ENCODE measurements around the gene LCE3B. TPM values are rescaled to one million over a fixed set of nuclear protein-coding genes. Genes with fewer than 3 reads are reported as not detected.

LCE3B gene
- polyA plus RNA-seq, 2 donors: not detected

- Histone ChIP-seq H3K9me3 (ENCODE audit: control insufficient read depth in 2 of 2, insufficient read depth in 1 of 2, low read depth in 1 of 2, low read length in 1 of 2) (no peaks in the 10 kb centered on the region), H3K4me3 (ENCODE audit: low read depth in 1 of 2, low read length in 2 of 2) (no peak overlapping the region), H3K4me1 (ENCODE audit: control insufficient read depth in 2 of 2, insufficient read depth in 2 of 2, low read length in 1 of 2) (no peaks in the 10 kb centered on the region), H3K27ac (ENCODE audit: low read depth in 2 of 2, low read length in 1 of 2) (no peak overlapping the region), H3K36me3 (ENCODE audit: control insufficient read depth in 2 of 2, insufficient read depth in 2 of 2, low read length in 1 of 2) (no peaks in the 10 kb centered on the region), H3K27me3 (ENCODE audit: control insufficient read depth in 1 of 2, insufficient read depth in 2 of 2, low read length in 2 of 2) (no peaks in the 10 kb centered on the region)
- 29 to 31% methylated on average over 10 of the region's 10 CpGs for WGBS, 2 donors
These were observed 40.5 kb downstream of the LCE3B start for GRCh38 chr1:152654110-152654509.

DNA sequence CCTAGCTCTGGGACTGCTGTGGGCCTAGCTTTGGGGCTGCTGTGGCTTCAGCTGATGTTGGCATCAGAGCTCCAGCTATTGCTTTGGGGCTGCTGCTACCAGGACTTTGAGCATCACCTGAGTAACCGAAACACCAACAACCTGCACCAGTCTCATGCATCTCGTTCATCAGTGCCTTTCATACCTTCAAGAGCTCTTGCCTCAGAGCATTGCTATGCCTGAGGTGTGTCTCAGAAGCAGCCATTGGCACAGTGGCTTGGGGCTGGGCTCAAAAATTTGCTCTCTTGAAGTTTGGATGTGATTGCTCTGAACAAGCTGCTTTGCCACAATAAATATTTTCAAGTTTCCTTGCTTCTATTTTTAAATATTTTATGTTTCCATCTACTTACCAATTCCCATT is 42.8 kb downstream of the LCE3B start:
- Histone ChIP-seq H3K27ac (ENCODE audit: low read depth in 2 of 2, low read length in 1 of 2) (no peak overlapping the region), H3K4me3 (ENCODE audit: low read depth in 1 of 2, low read length in 2 of 2) (no peak overlapping the region), H3K9me3 (ENCODE audit: control insufficient read depth in 2 of 2, insufficient read depth in 1 of 2, low read depth in 1 of 2, low read length in 1 of 2) (no peaks in the 10 kb centered on the region), H3K4me1 (ENCODE audit: control insufficient read depth in 2 of 2, insufficient read depth in 2 of 2, low read length in 1 of 2) (no peaks in the 10 kb centered on the region), H3K36me3 (ENCODE audit: control insufficient read depth in 2 of 2, insufficient read depth in 2 of 2, low read length in 1 of 2) (no peaks in the 10 kb centered on the region), H3K27me3 (ENCODE audit: control insufficient read depth in 1 of 2, insufficient read depth in 2 of 2, low read length in 2 of 2) (no peaks in the 10 kb centered on the region)
- 65 to 77% methylated on average over 2 of the region's 2 CpGs for WGBS, 2 donors

DNA sequence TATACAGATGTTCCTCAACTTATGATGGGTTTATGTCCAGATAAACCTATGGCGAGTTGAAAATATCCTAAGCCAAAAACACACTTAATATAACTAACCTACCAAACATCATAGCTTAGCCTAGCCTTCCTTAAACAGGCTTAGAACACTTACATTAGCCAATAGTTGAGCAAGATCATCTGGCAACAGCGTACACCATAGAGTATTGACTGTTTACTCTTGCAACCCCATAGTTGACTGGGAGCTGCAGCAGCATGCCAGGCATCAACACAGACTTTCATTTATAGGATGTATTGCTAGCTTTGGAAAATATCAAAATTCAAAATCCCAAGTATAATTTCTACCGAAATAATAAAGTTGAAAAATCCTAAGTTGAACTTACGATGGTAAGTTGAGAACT is 44.1 kb downstream of the LCE3B start:
- Histone ChIP-seq H3K27ac (ENCODE audit: low read depth in 2 of 2, low read length in 1 of 2) (no peak overlapping the region), H3K9me3 (ENCODE audit: control insufficient read depth in 2 of 2, insufficient read depth in 1 of 2, low read depth in 1 of 2, low read length in 1 of 2) (no peaks in the 10 kb centered on the region), H3K27me3 (ENCODE audit: control insufficient read depth in 1 of 2, insufficient read depth in 2 of 2, low read length in 2 of 2) (no peaks in the 10 kb centered on the region), H3K4me3 (ENCODE audit: low read depth in 1 of 2, low read length in 2 of 2) (no peak overlapping the region), H3K36me3 (ENCODE audit: control insufficient read depth in 2 of 2, insufficient read depth in 2 of 2, low read length in 1 of 2) (no peaks in the 10 kb centered on the region), H3K4me1 (ENCODE audit: control insufficient read depth in 2 of 2, insufficient read depth in 2 of 2, low read length in 1 of 2) (no peaks in the 10 kb centered on the region)
- WGBS, 2 donors: 83 to 87% methylated on average over 4 of the region's 4 CpGs

- H3K4me3 ChIP-seq (ENCODE audit: low read depth in 1 of 2, low read length in 2 of 2): no peak overlapping the region
- 94 to 96% methylated on average over 3 of the region's 3 CpGs for WGBS, 2 donors
- H3K27me3 ChIP-seq (ENCODE audit: control insufficient read depth in 1 of 2, insufficient read depth in 2 of 2, low read length in 2 of 2): no peaks in the 10 kb centered on the region
- no peaks in the 10 kb centered on the region for H3K36me3 ChIP-seq (ENCODE audit: control insufficient read depth in 2 of 2, insufficient read depth in 2 of 2, low read length in 1 of 2)
- no peaks in the 10 kb centered on the region for H3K4me1 ChIP-seq (ENCODE audit: control insufficient read depth in 2 of 2, insufficient read depth in 2 of 2, low read length in 1 of 2)
- no peaks in the 10 kb centered on the region for H3K9me3 ChIP-seq (ENCODE audit: control insufficient read depth in 2 of 2, insufficient read depth in 1 of 2, low read depth in 1 of 2, low read length in 1 of 2)
- H3K27ac ChIP-seq (ENCODE audit: low read depth in 2 of 2, low read length in 1 of 2): no peak overlapping the region
These were observed 45.0 kb downstream of the LCE3B start for GRCh38 chr1:152658649-152659048.

- no peaks in the 10 kb centered on the region for H3K27me3 ChIP-seq (ENCODE audit: control insufficient read depth in 1 of 2, insufficient read depth in 2 of 2, low read length in 2 of 2)
- no peaks in the 10 kb centered on the region for H3K4me1 ChIP-seq (ENCODE audit: control insufficient read depth in 2 of 2, insufficient read depth in 2 of 2, low read length in 1 of 2)
- H3K9me3 ChIP-seq (ENCODE audit: control insufficient read depth in 2 of 2, insufficient read depth in 1 of 2, low read depth in 1 of 2, low read length in 1 of 2): no peaks in the 10 kb centered on the region
- no peaks in the 10 kb centered on the region for H3K36me3 ChIP-seq (ENCODE audit: control insufficient read depth in 2 of 2, insufficient read depth in 2 of 2, low read length in 1 of 2)
- H3K4me3 ChIP-seq (ENCODE audit: low read depth in 1 of 2, low read length in 2 of 2): no peak within 1 kb of the TSS
- 69 to 73% methylated on average over 3 of the region's 3 CpGs for WGBS, 2 donors
- no peak within 1 kb of the TSS for H3K27ac ChIP-seq (ENCODE audit: low read depth in 2 of 2, low read length in 1 of 2)
These were observed 49.5 kb downstream of the LCE3B start, which contains the start of gene LCE2D for GRCh38 chr1:152663098-152663497. Gene LCE2D, plus strand, starts transcription at chr1:152663380. Its CDS starts 726 bp downstream, at chr1:152664106.

Other genes with a start within 250 kb of the LCE3B start
- gene CRNN, start 199.5 kb upstream of the LCE3B start, polyA plus RNA-seq: 1,000 to 10,000 TPM; 4,198 to 5,125 TPM
- under 1 TPM in 1 of 2 donors, not detected in 1; 0.18 TPM for gene LCE5A, start 103.0 kb upstream of the LCE3B start, polyA plus RNA-seq
- 1,000 to 10,000 TPM in 1 of 2 donors, 100 to 1,000 TPM in 1; 659 to 3,090 TPM for gene CRCT1, start 99.3 kb upstream of the LCE3B start, polyA plus RNA-seq
- gene LCE3E, start 47.0 kb upstream of the LCE3B start, polyA plus RNA-seq: 100 to 1,000 TPM in 1 of 2 donors, 1 to 10 TPM in 1; 5.0 to 110 TPM
- gene LCE3D, start 33.3 kb upstream of the LCE3B start, polyA plus RNA-seq: 100 to 1,000 TPM in 1 of 2 donors, 1 to 10 TPM in 1; 3.6 to 546 TPM
- not detected for gene LCE3C, start 13.6 kb upstream of the LCE3B start, polyA plus RNA-seq
- not detected for gene LCE3A, start 9.3 kb downstream of the LCE3B start, polyA plus RNA-seq
- not detected for gene LCE2D, start 49.6 kb downstream of the LCE3B start, polyA plus RNA-seq
- not detected for gene LCE2C, start 61.5 kb downstream of the LCE3B start, polyA plus RNA-seq
- gene LCE2B, start 72.3 kb downstream of the LCE3B start, polyA plus RNA-seq: not detected
- gene LCE2A, start 84.5 kb downstream of the LCE3B start, polyA plus RNA-seq: not detected
- not detected for gene LCE4A, start 94.3 kb downstream of the LCE3B start, polyA plus RNA-seq
- gene KPRP, start 144.2 kb downstream of the LCE3B start, polyA plus RNA-seq: 10 to 100 TPM in 1 of 2 donors, under 1 TPM in 1; 0.44 to 23.9 TPM
- gene LCE1F, start 161.3 kb downstream of the LCE3B start, polyA plus RNA-seq: not detected
- gene LCE1E, start 172.4 kb downstream of the LCE3B start, polyA plus RNA-seq: under 1 TPM in 1 of 2 donors, not detected in 1; 0.04 TPM
- not detected for gene LCE1D, start 182.9 kb downstream of the LCE3B start, polyA plus RNA-seq
- gene LCE1C, start 192.8 kb downstream of the LCE3B start, polyA plus RNA-seq: under 1 TPM in 1 of 2 donors, not detected in 1; 0.32 TPM
- not detected for gene LCE1B, start 198.2 kb downstream of the LCE3B start, polyA plus RNA-seq
- gene LCE1A, start 213.7 kb downstream of the LCE3B start, polyA plus RNA-seq: not detected
- not detected for gene LCE6A, start 229.0 kb downstream of the LCE3B start, polyA plus RNA-seq
- not detected for gene LCE7A, start 246.2 kb downstream of the LCE3B start, polyA plus RNA-seq